ENCODE data around the gene ASIC4. TPM values are rescaled to one million over a fixed set of nuclear protein-coding genes. Genes with fewer than 3 reads are reported as not detected.

The ASIC4 gene
- polyA plus RNA-seq, 3 donors = not detected

- Histone ChIP-seq H3K36me3 (replicated peaks in 1 of 2; ENCODE audit: control insufficient read depth in 1 of 2, insufficient read depth in 2 of 2, low read length in 2 of 2) (no peaks in the 10 kb centered on the region), H4K20me1 (ENCODE audit: insufficient read depth, low read length) (no peaks in the 10 kb centered on the region), H3K27me3 (ENCODE audit: control insufficient read depth in 2 of 2, insufficient read depth in 2 of 2, low read length in 2 of 2) (peaks cover 33 to 74% of the 10 kb centered on the region in 2 donors), H3K9me3 (replicated peaks in 1 of 2; ENCODE audit: control insufficient read depth in 1 of 2, insufficient read depth in 1 of 2, low read length in 2 of 2) (peaks cover 0 to 14% of the 10 kb centered on the region in 2 donors), H3K4me3 (replicated peaks in 1 of 3; ENCODE audit: low read depth in 2 of 3, low read length in 3 of 3) (no peak overlapping the region), H3K9ac (ENCODE audit: insufficient read depth, low read length, poor library complexity, severe bottlenecking) (no peak overlapping the region), H3K4me1 (ENCODE audit: control insufficient read depth in 1 of 2, insufficient read depth in 2 of 2, low read length in 2 of 2) (no peaks in the 10 kb centered on the region), H3K79me2 (ENCODE audit: insufficient read depth, low read length) (no peaks in the 10 kb centered on the region), H3K4me2 (replicated peaks; ENCODE audit: extremely low read depth, low read length, poor library complexity, severe bottlenecking) (no peak overlapping the region), H2AFZ (ENCODE audit: insufficient read depth, low read depth, low read length, poor library complexity, severe bottlenecking) (no peak overlapping the region), H3K27ac (ENCODE audit: low read depth in 1 of 2, low read length in 2 of 2) (no peak overlapping the region)
- WGBS (ENCODE audit: insufficient coverage) = 98% methylated on average over 7 of the region's 9 CpGs
- peaks cover 2% of the 10 kb centered on the region for H3K4me1 Mint-ChIP-seq
- TF ChIP-seq, protein P1, sequence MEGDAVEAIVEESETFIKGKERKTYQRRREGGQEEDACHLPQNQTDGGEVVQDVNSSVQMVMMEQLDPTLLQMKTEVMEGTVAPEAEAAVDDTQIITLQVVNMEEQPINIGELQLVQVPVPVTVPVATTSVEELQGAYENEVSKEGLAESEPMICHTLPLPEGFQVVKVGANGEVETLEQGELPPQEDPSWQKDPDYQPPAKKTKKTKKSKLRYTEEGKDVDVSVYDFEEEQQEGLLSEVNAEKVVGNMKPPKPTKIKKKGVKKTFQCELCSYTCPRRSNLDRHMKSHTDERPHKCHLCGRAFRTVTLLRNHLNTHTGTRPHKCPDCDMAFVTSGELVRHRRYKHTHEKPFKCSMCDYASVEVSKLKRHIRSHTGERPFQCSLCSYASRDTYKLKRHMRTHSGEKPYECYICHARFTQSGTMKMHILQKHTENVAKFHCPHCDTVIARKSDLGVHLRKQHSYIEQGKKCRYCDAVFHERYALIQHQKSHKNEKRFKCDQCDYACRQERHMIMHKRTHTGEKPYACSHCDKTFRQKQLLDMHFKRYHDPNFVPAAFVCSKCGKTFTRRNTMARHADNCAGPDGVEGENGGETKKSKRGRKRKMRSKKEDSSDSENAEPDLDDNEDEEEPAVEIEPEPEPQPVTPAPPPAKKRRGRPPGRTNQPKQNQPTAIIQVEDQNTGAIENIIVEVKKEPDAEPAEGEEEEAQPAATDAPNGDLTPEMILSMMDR (IDR thresholded peaks at IDR 0.05) = no peak
- intact Hi-C loops (cut with micrococcal nuclease) = no loop called here
- peaks cover 68 to 87% (median 68%) of the 10 kb centered on the region in 3 donors for H3K27me3 Mint-ChIP-seq (ENCODE audit: low read depth in 3 of 3)
- H3K4me3 Mint-ChIP-seq = no peak overlapping the region
- peaks cover 0 to 11% (median 0%) of the 10 kb centered on the region in 7 donors for H3K9me3 Mint-ChIP-seq
- no peak overlapping the region for H3K27ac Mint-ChIP-seq
- H3K36me3 Mint-ChIP-seq = peaks cover 0 to 6% of the 10 kb centered on the region in 2 donors
- DNase-seq = no peak
Measured at GRCh38 chr2:219519526-219519916, 5.2 kb downstream of the ASIC4 start.

GRCh38 chr2:219520079-219520478 is 5.8 kb downstream of the ASIC4 start:
- Mint-ChIP-seq H3K9me3 (peaks cover 0 to 11% (median 0%) of the 10 kb centered on the region in 7 donors), H3K4me1 (peaks cover 2% of the 10 kb centered on the region), H3K27ac (peak overlapping the region in 1 of 7 donors; percentile 13), H3K36me3 (peaks cover 0 to 6% of the 10 kb centered on the region in 2 donors), H3K4me3 (peak overlapping the region in 1 of 2 donors; percentile 46), H3K27me3 (ENCODE audit: low read depth in 3 of 3) (peaks cover 69 to 87% (median 70%) of the 10 kb centered on the region in 3 donors)
- Histone ChIP-seq H2AFZ (ENCODE audit: insufficient read depth, low read depth, low read length, poor library complexity, severe bottlenecking) (no peak overlapping the region), H3K27ac (ENCODE audit: low read depth in 1 of 2, low read length in 2 of 2) (no peak overlapping the region), H3K9ac (ENCODE audit: insufficient read depth, low read length, poor library complexity, severe bottlenecking) (no peak overlapping the region), H3K27me3 (ENCODE audit: control insufficient read depth in 2 of 2, insufficient read depth in 2 of 2, low read length in 2 of 2) (peaks cover 38 to 74% of the 10 kb centered on the region in 2 donors), H3K4me2 (replicated peaks; ENCODE audit: extremely low read depth, low read length, poor library complexity, severe bottlenecking) (no peak overlapping the region), H3K79me2 (ENCODE audit: insufficient read depth, low read length) (no peaks in the 10 kb centered on the region), H3K4me3 (replicated peaks in 1 of 3; ENCODE audit: low read depth in 2 of 3, low read length in 3 of 3) (no peak overlapping the region), H4K20me1 (ENCODE audit: insufficient read depth, low read length) (no peaks in the 10 kb centered on the region), H3K4me1 (ENCODE audit: control insufficient read depth in 1 of 2, insufficient read depth in 2 of 2, low read length in 2 of 2) (no peaks in the 10 kb centered on the region), H3K36me3 (replicated peaks in 1 of 2; ENCODE audit: control insufficient read depth in 1 of 2, insufficient read depth in 2 of 2, low read length in 2 of 2) (no peaks in the 10 kb centered on the region), H3K9me3 (replicated peaks in 1 of 2; ENCODE audit: control insufficient read depth in 1 of 2, insufficient read depth in 1 of 2, low read length in 2 of 2) (peaks cover 0 to 14% of the 10 kb centered on the region in 2 donors)
- no peak for DNase-seq
- TF ChIP-seq, protein P1 (IDR thresholded peaks at IDR 0.05) = no peak
- WGBS (ENCODE audit: insufficient coverage) = 81% methylated on average over 8 of the region's 8 CpGs
- intact Hi-C loops (cut with micrococcal nuclease) = no loop called here
